HG03066 (cell line): ENCODE data around the gene DPY19L1.
"Not testable (repeated sequence)": the region's sequence is repeated elsewhere in the genome, so short reads cannot be mapped to it uniquely, and the experiment has no call there.

Source experiments
- ATAC-seq: cut with Tn5 transposase; IDR thresholded peaks from one replicate; pipeline ENCODE4 v1.9.1; 2021; ENCODE audit warnings: low read depth; ENCODE audit not compliant: unreplicated experiment

The DPY19L1 gene

DNA sequence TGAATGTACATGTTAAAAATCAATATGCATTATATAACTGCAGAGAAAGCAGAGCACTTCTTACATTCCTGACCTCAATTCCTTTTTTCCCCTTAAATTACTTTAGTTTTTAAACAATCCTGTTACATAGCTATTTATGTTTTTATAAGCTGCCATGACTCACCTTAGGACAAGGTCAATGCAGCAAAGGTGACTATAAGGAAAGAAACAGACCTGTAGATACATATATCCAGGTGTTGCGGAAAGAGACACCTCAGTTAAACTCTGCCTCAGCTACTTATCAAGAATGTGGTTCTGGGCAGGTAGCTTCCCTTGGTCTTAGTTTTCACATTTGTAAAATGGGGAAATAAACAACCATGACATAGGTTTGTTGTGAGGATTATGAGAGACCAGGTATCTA, 105.5 kb downstream of the DPY19L1 start:
- ATAC-seq: no peak

GRCh38 chr7:34929783-34930182, 107.5 kb downstream of the DPY19L1 start:
- ATAC-seq: not testable (repeated sequence)

DNA sequence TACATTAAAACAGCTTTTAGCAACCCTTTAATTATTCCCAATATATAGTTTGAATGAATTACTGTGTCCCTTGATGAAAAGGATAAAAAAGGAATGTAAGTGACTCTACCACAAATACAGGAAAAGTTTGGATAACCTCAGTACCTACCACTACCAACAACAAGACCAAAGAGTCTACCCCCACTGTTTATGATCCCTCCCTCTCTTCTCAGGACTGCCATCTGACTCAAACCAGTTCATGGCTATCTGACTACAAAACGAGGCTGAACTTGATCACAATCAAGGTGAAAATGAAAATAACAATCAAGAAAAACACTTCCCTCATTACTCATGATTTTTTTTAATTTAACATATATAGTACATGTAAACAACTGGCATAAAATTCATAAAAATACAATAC, 108.7 kb downstream of the DPY19L1 start:
- ATAC-seq: no peak

- ATAC-seq: peak; percentile 77
These were observed 109.2 kb downstream of the DPY19L1 start for GRCh38 chr7:34928052-34928451.

DNA sequence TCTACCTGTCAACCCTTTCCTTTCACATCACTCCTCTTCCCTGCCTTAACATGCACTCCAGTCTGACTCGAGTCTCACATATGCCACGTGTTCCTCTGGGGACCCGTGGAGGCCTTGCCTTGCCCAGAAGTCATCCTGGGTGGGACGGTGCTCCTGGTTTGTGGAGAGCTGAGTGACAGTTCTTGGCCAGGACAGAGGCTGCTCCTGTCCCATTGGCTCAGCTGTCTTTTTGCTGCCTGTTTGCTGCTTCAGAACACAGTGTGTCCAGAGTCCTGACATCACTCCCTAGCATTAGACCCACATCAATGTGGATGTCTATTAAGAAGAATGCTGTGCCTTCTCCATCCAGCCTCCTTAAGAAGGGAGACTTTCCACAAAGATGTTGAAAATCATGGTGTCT, 116.8 kb downstream of the DPY19L1 start:
- ATAC-seq: not testable (repeated sequence)

DNA sequence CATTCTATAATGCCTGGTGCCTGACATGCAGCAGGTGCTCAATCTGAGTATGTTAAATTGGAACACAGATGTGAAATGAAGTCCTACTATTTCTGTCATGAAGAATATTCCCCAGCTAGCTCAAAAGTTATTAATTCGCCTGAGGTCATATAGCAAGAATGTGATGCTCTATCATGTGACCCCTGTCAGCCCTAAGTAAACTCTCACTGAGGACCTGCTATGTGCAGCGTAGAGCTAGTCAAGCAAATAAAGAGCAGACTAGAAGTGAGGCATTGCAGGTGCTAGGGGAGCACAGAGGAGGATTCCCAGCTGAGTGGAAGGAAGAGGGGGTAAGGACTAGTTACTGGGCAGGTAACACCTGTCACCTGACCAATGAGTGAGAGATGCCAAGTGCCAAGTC, 118.2 kb downstream of the DPY19L1 start:
- ATAC-seq: not testable (repeated sequence)

DNA sequence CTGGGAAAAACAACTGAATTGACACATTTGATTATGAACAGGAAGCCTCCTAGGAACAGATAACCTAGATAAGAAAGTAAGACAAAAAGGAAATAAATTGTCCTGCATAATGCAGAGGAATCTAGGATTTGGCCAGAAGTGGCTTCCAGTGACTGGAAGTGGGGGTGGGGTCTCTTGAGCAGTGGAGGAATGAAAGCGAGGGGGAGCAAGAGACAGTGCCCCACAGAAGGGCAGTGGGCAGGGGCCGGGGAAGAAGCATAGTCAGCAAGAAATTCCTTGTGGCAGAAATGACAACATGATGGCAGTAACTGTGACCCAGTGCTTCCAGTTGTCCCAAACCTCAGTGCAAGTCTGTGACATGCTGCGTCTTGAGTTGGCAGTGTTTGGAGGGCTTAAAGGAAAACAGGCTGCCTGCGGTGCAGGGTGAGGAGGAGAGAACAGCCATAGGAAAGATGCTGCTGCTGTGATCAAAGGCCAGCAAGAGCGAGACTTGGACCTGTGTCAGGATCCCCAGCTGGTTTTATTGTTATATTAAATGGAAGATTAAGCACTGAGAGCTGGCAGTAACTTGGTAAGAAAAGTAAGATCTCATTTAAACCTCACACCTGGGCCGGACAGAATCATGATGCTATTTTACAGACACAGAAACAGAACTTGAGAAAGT, 119.0 kb downstream of the DPY19L1 start:
- ATAC-seq: not testable (repeated sequence)

- ATAC-seq: not testable (repeated sequence)
These were observed 119.8 kb downstream of the DPY19L1 start for GRCh38 chr7:34917515-34917914.

DNA sequence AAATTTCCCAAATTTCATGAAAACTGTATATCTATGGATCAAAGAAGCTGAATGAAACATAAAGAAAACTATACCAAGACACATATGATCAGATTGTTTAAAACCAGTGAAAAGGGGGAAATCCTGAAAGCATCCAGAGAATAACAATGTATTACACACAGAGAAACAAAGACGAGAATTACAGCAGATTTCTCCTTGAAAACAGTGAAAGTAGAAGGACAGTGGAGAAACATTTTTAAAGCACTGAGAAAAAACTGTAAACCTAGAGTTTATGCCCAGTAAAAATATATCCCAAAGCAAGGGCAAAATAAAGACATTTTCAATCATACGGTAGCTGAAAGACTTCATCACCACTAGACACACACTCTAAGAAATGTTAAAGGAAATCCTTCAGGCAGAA, 121.0 kb downstream of the DPY19L1 start:
- no peak for ATAC-seq

GRCh38 chr7:34912236-34912635, 125.0 kb downstream of the DPY19L1 start:
- ATAC-seq: no peak

DNA sequence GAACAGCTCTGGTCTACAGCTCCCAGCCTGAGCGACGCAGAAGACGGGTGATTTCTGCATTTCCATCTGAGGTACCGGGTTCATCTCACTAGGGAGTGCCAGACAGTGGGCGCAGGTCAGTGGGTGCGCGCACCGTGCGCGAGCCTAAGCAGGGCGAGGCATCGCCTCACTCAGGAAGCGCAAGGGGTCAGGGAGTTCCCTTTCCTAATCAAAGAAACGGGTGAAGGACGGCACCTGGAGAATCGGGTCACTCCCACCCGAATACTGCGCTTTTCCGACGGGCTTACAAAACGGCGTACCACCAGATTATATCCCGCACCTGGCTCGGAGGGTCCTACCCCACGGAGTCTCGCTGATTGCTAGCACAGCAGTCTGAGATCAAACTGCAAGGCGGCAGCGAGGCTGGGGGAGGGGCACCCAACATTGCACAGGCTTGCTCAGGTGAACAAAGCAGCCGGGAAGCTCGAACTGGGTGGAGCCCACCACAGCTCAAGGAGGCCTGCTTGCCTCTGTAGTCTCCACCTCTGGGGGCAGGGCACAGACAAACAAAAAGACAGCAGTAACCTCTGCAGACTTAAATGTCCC, 130.9 kb downstream of the DPY19L1 start:
- not testable (repeated sequence) for ATAC-seq

GRCh38 chr7:34904987-34905386, 132.3 kb downstream of the DPY19L1 start:
- no peak for ATAC-seq

- not testable (repeated sequence) for ATAC-seq
These were observed 133.4 kb downstream of the DPY19L1 start for GRCh38 chr7:34903921-34904320.

DNA sequence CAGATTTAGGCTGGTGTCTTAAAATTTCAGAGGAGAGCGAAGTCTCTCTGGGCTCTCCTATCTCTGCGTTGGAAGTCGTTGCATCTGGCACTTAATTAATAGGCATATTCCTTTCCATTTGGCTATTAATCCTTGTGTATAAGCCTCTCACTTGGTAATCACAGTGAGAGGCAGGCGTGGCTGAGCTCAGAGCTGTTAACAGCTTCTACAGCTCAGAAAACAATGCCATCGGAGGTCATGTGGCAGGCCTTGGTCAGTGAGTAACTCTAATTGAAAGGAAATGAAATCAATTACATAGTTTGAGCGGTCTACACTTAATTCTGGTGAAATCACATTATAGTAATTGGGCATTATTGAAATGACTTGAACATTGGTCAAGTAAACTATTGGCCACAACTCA, 135.1 kb downstream of the DPY19L1 start:
- no peak for ATAC-seq

DNA sequence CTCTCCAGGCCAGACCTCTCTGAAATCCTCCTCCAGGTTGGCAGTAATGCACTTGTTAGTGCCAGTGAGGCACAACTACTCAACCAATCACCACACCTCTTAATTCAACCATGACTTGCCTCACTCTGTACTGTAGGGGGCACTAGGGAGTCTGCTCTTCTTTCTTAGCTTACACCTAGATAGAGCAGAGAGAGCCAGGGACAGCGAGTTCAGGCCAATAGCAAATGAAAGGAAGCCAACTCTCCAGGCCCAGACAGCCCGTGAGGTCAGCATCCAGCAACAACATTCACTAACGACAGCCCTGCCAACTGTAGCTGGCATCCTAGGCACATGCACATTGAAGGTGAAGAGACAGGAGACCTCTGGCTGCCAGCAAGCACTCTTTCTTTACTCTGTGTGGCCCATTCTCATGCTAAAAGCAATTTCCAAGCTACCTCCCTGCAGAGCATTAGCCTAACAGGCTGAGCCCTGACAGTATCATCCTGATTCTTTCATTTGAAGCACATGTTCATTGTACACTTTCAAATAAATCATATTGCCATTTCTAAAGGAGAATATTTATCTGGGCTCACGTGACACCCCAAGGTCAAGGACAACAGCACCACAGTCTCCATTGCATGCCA, 136.3 kb downstream of the DPY19L1 start:
- no peak for ATAC-seq

DNA sequence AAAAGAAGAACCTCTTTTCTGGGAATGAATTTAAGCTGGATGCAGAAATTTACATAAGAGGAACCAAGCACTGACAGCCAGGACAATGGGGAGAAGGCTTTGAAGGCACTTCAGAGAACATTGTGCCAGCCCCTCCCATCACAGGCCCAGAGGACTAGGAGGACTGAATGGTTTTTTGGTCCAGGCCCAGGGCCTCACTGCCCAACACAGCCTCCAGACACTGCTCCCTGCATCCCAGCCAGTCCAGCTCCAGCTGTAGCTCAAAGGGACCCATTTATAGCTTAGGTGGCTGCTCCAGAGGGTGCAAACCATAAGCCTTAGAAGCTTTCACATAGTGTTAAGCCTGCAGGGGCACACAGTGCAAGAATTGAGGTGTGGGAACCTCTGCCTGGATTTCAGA, 142.1 kb downstream of the DPY19L1 start:
- ATAC-seq: no peak

GRCh38 chr7:34889951-34890350, 147.3 kb downstream of the DPY19L1 start:
- no peak for ATAC-seq

GRCh38 chr7:34886856-34887255, 150.4 kb downstream of the DPY19L1 start:
- ATAC-seq: no peak

DNA sequence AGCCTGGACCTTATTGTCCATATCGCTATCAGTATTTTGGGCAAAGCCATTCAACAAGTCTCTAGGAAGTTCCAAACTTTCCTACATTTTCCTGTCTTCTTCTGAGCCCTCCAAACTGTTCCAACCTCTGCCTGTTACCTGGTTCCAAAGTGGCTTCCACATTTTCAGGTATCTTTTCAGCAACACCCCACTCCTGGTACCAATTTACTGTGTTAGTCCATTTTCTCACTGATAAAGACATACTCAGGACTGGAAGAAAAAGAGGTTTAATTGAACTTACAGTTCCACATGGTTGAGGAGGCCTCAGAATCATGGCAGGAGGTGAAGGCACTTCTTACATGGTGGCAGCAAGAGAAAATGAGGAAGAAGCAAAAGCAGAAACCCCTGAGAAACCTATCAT, 153.4 kb downstream of the DPY19L1 start:
- ATAC-seq: not testable (repeated sequence)

DNA sequence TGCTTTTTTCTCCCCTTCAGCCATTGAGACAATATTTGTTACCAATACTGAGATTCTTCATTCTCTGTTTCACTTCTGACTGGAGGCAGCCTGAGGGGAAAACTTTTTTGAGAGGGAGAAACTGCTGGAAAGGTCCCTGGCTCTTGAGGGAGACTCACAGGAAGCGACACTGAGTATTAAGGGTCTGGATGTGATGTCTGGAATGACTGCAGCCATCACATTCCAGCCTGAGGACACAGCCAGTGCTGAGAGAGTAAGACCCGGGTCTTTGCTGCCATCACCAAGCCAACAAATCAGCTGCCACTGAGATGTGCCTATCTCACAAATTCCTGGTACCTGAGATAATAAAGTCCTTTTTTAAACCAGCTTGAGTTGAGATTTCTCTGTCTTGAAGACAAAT, 157.4 kb downstream of the DPY19L1 start:
- ATAC-seq: no peak

GRCh38 chr7:34878944-34879735, 158.1 kb downstream of the DPY19L1 start:
- ATAC-seq: not testable (repeated sequence)
